Lung (tissue), 12 donors: ENCODE results near the gene CNDP2. TPM values are rescaled to one million over a fixed set of nuclear protein-coding genes. Genes with fewer than 3 reads are reported as not detected.

Experiments
- ATAC-seq: fragments of 200-7000 bp; cut with Tn5 transposase; one replicate; pipeline ENCODE4 v1.9.1; 2020; ENCODE audit warnings: moderate number of reproducible peaks; ENCODE audit not compliant: insufficient read depth, low FRiP score
- DNase-seq, 3 donors: peaks; one replicate each; pipeline ENCODE4 v3.0.0-alpha.2; 2013 to 2017
- H3K27ac ChIP-seq, 2 donors: one replicate each; pipeline ENCODE4 v1.5.1; 2013; ENCODE audit warnings: mild to moderate bottlenecking in 2 of 2, moderate library complexity in 2 of 2, control low read depth in 1 of 2, inconsistent platforms in 1 of 2, low read depth in 1 of 2, low read length in 1 of 2
- H3K27me3 ChIP-seq, 3 donors: one replicate each; pipeline ENCODE4 v1.5.1; 2013; ENCODE audit warnings: low read length in 2 of 3; ENCODE audit not compliant: control insufficient read depth in 3 of 3, insufficient read depth in 3 of 3
- H3K36me3 ChIP-seq, 4 donors: one replicate each; pipeline ENCODE4 v1.5.1; 2013; ENCODE audit warnings: low read length in 4 of 4, mild to moderate bottlenecking in 1 of 4, moderate library complexity in 1 of 4; ENCODE audit not compliant: control insufficient read depth in 4 of 4, insufficient read depth in 4 of 4
- H3K4me1 ChIP-seq, 5 donors: one replicate each; pipeline ENCODE4 v1.5.1; 2013; ENCODE audit warnings: low read length in 5 of 5, mild to moderate bottlenecking in 2 of 5, moderate library complexity in 1 of 5; ENCODE audit not compliant: control insufficient read depth in 5 of 5, insufficient read depth in 5 of 5
- H3K4me3 ChIP-seq: one replicate; pipeline ENCODE4 v1.5.1; 2013; ENCODE audit warnings: mild to moderate bottlenecking, control low read depth, moderate library complexity
- H3K9ac ChIP-seq, 2 donors: one replicate each; pipeline ENCODE4 v1.5.1; 2013; ENCODE audit warnings: low read length in 2 of 2, control low read depth in 1 of 2; ENCODE audit not compliant: insufficient read depth in 1 of 2
- H3K9me3 ChIP-seq, 4 donors: one replicate each; pipeline ENCODE4 v1.5.1; 2013; ENCODE audit warnings: low read length in 3 of 4, mild to moderate bottlenecking in 1 of 4, moderate library complexity in 1 of 4; ENCODE audit not compliant: control insufficient read depth in 4 of 4, insufficient read depth in 3 of 4
- CTCF ChIP-seq: IDR thresholded peaks from 2 replicates; pipeline ENCODE4 v1.5.1; 2012; ENCODE audit warnings: mild to moderate bottlenecking; ENCODE audit errors: control extremely low read depth, extremely low read depth
- WGBS, 2 donors: extraction: QIAGEN DNeasy Blood & Tissue Kit; methylation state at CpG; one replicate each; pipeline ENCODE4 v1.1.7; 2013; 5-methylcytosine and 5-hydroxymethylcytosine counted together
- polyA plus RNA-seq, 2 donors: library from polyadenylated mRNA; stranded (reverse); fragments of 200-250 nt; gene quantifications; one replicate each; pipeline ENCODE4 v1.2.1, GENCODE V29; 2013
- total RNA-seq, 2 donors: library from RNA; depleted of rRNA in 1 of 2; stranded (reverse); fragments of >200 nt in 1 of 2; gene quantifications; one replicate each; pipeline ENCODE4 v1.2.1, GENCODE V29; 2014 to 2021
- donor health status: control.
- donor health status: control.
- donor health status: Bipolar disorder and iron deficiency.
- donor health status: healthy.
- donor health status: DM: yes; HTN: yes; CAD: no.

The CNDP2 gene
- total and polyA plus RNA-seq, 4 donors, result 152 to 311 (median 191) TPM

- no peaks in the 10 kb centered on the region for H3K9me3 ChIP-seq
- ATAC-seq, result peak; percentile 23
- 80 to 86% methylated on average over 15 of the region's 15 CpGs for WGBS, 2 donors
- no peaks in the 10 kb centered on the region for H3K27me3 ChIP-seq
- no peak overlapping the region for H3K4me3 ChIP-seq
- H3K9ac ChIP-seq, result no peak overlapping the region
- H3K4me1 ChIP-seq, result peaks cover 0 to 10% (median 6%) of the 10 kb centered on the region in 5 donors
- H3K27ac ChIP-seq, result no peak overlapping the region
- DNase-seq, result peak in 1 of 3 donors; percentile 45
- no peaks in the 10 kb centered on the region for H3K36me3 ChIP-seq
- no peak for TF ChIP-seq CTCF
Observed at GRCh38 chr18:74541703-74542555, 45.8 kb downstream of the CNDP2 start.

- no peak for TF ChIP-seq CTCF
- ATAC-seq, result no peak
- peak overlapping the region in 1 of 2 donors; percentile 61 for H3K27ac ChIP-seq
- 61 to 75% methylated on average over 8 of the region's 8 CpGs for WGBS, 2 donors
- H3K9me3 ChIP-seq, result peaks cover 0 to 5% (median 3%) of the 10 kb centered on the region in 4 donors
- H3K4me1 ChIP-seq, result peaks cover 0 to 15% (median 6%) of the 10 kb centered on the region in 5 donors
- no peaks in the 10 kb centered on the region for H3K36me3 ChIP-seq
- no peak for DNase-seq
- H3K9ac ChIP-seq, result no peak overlapping the region
- H3K27me3 ChIP-seq, result no peaks in the 10 kb centered on the region
- no peak overlapping the region for H3K4me3 ChIP-seq
Observed at GRCh38 chr18:74544898-74545297, 48.7 kb downstream of the CNDP2 start.

- DNase-seq (no peak), ATAC-seq (no peak)
- Histone ChIP-seq H3K9me3 (peaks cover 0 to 5% (median 3%) of the 10 kb centered on the region in 4 donors), H3K27me3 (no peaks in the 10 kb centered on the region), H3K9ac (no peak overlapping the region), H3K4me1 (peaks cover 0 to 12% (median 0%) of the 10 kb centered on the region in 5 donors), H3K36me3 (no peaks in the 10 kb centered on the region), H3K27ac (peak overlapping the region; percentile 27 to 74), H3K4me3 (no peak overlapping the region)
- TF ChIP-seq CTCF, result no peak
- 94 to 97% methylated on average over 11 of the region's 11 CpGs for WGBS, 2 donors
Observed at GRCh38 chr18:74546007-74546406, 49.8 kb downstream of the CNDP2 start.
